Limb (tissue), 2 donors: ENCODE measurements around the gene NUBPL.
A peak's percentile ranks its signal among the peaks of the same experiment; 100 is the strongest.

Source experiments
- DNase-seq, 2 donors: peaks; one replicate each; pipeline ENCODE4 v3.0.0-alpha.2; 2016; ENCODE audit errors: extremely low spot score in 2 of 2

Gene NUBPL, protein sequence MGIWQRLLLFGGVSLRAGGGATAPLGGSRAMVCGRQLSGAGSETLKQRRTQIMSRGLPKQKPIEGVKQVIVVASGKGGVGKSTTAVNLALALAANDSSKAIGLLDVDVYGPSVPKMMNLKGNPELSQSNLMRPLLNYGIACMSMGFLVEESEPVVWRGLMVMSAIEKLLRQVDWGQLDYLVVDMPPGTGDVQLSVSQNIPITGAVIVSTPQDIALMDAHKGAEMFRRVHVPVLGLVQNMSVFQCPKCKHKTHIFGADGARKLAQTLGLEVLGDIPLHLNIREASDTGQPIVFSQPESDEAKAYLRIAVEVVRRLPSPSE

GRCh38 chr14:31561155-31561846 lies at the start of gene NUBPL:
NUBPL (plus strand) TSS chr14:31561404; CDS start chr14:31561440, 36 bp downstream.
- DNase-seq = peak; percentile 96 to 98

GRCh38 chr14:31527087-31527486 lies 34.1 kb upstream of the NUBPL start:
- DNase-seq = no peak

GRCh38 chr14:31527546-31527945 lies 33.7 kb upstream of the NUBPL start:
- DNase-seq = no peak

DNA sequence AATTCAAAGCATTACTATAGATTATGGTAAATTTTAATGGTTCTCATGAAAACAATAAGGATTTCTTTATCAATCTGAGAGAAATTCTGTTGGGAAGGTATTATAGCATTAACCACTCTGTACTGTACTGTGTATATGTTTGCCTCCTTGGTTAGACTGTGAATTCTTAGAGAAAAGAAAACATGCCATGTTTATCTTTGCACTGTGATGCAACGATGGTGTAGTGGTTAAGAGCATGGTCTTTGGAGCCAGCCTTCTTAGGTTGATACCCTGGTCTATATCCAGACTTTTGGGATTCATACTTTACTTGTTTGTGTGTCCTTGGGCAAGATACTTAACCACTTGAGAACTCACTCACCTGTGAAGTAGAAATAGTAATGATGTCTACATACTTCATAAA lies 32.2 kb upstream of the NUBPL start:
- DNase-seq = no peak

GRCh38 chr14:31530136-31530535 lies 31.1 kb upstream of the NUBPL start:
- no peak for DNase-seq

DNA sequence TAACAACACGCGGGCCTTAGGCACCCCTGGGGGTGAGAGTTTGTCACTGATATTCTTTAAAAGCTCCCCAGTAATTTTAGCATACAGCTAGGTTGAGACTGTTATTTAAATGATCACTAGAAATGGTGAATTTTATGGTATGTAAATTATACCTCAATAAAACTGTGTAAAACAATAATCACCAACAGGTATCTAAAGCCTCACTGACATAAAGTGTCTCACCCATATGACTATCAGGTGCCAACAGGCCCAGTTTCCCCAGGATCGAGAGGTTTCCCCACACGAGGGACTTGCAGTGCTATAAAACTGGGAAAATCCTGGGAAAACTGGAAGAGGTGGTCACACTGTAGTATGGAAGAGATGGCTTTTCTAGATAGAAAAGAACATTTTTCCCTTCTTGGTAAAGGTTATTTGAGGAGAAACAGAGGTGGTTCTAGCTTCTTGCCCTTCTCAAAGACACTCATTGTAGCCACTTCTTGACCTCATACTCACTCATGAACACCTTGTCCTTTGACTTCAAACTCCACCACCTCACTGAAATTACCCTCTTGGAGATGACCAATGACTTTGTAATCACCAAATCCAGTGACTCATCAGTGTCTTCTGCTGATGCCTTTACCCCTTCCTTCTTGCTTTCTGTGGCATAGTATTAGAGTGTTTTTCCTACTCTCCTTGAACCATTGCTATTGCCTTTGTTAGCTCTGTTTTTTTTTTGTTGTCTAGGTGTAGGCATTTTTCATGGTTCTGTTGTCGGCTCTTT lies 24.8 kb upstream of the NUBPL start:
- DNase-seq = no peak

GRCh38 chr14:31541702-31542101 lies 19.5 kb upstream of the NUBPL start:
- DNase-seq = no peak

- DNase-seq = no peak
These were observed 17.0 kb upstream of the NUBPL start for GRCh38 chr14:31543969-31544799.

DNA sequence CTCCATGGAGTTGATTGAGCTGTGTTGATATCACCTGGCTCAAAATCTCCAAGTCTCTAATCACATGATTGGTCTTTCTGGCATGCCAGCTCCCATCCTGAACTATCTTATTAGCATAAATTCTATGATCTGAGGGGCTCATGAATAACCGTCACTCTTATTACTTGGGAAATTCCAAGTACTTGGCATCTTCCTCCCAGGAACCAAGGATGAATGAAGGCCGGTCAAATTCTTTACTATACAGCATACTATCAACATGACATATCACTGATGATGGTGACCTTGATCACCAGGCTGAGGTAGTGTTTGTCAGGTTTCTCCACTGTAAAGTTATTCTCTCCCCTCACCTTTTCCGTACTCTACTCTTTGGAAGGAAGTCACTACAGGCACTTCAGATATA lies 16.4 kb upstream of the NUBPL start:
- no peak for DNase-seq

DNA sequence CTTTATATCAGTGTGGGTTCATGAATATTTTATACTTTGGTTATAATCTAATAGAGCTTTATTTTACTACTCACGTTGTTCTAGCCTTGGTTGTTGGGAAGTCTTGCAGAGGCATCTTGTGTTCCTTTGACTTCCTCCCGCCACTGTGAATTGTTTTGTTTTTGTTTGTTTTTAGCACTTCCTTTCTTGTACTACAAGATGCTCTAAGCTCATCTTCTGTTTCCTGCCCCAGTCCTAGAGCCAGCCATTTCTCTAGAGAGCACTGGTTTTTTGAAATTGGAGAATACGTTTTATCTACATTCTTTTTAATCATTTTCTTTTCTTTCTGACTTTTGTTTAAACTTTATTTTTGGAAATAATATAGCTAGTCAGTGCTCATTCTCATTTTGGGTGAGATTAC lies 15.9 kb upstream of the NUBPL start:
- no peak for DNase-seq

DNA sequence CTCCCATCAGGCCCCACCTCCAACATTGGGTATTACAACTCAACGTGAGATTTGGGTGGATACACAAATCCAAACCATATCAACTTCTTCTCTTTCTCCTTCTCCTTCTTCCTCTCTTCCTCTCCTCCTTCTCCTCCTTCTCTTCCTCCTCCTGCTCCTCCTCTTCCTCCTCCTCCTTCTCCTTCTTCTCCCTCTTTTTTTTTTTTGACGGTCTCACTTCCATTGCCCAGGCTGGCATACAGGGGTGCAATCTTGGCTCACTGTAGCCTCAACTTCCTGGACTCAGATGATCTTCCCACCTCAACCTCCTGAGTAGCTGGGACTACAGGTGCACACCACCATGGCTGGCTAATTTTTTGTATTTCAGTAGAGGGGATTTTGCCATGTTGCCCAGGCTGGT lies 11.4 kb upstream of the NUBPL start:
- DNase-seq = no peak

DNA sequence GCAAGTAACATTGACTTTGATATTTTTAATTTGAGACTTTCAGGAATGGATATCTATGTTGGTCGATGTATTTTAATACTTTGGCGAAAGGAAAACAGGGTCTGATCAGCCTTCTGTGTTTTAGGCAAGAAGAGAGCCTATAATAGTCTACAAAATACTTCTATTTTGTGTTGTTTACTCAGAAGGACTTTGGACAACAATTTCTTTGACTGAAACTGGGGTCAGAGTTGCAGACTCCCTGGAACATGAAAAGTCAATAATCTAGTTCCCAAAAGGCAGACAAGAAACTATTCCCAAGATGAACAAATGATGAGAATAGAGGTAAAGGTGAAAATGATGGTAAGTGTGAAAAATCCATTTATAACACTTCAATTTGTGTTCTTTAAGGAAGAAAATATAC lies 10.6 kb upstream of the NUBPL start:
- no peak for DNase-seq

DNA sequence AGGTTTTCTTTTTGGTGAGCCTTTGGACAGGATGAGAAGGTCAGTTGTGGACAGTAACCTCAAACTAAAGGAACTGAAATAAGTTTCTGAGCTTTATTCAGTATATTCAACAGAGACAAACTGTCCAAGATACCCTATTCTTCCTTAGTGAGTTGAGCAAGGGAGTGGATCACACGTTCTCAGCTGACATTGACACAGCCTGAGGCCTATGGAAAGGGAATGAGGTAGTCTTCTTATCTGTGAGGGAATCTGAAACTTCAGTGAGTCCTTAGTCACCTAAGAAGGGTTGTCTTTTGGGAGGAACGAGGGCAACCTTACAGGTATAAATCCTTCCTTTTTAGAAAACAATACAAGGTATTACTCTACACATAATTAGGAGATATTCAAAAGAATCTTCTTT lies 5.0 kb upstream of the NUBPL start:
- no peak for DNase-seq

DNA sequence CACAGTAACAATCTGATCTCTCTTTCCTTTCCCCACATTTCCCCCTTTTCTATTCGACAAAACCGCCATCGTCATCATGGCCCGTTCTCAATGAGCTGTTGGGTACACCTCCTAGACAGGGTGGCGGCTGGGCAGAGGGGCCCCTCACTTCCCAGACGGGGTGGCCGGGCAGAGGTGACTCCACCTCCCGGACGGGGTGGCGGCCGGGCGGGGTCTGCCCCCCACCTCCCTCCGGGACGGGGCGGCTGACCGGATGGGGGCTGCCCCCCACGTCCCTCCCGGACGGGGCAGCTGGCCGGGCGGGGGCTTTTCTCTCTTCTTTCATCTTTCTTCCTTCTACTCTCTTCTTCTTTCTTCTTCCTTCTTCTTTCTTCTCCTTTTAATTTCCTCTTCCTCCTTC lies 1.3 kb upstream of the NUBPL start:
- DNase-seq = peak in 1 of 2 donors; percentile 31

DNA sequence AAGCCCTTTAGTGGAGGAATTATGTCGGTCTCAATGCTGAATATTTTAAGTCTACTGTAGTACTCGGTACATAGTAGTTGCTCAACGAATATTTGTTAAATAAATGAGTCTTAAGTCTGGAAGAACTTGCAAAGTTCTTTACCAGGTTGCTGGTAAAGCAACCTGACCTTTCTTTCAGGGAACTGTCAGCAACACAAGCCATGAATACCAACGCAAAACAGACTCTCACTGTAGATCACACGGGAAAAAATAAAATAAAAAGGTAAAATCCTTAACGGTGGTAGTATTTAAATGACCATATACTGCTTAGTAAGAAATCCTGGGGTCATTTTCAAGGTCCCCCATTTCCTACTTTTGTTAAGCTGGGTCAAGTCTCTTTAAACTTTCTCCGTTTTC lies 447 bp upstream of the NUBPL start:
- DNase-seq = no peak

GRCh38 chr14:31564194-31564593 lies 3.0 kb downstream of the NUBPL start:
- DNase-seq = no peak

- DNase-seq = no peak
These were observed 5.3 kb downstream of the NUBPL start for GRCh38 chr14:31566456-31566855.

DNA sequence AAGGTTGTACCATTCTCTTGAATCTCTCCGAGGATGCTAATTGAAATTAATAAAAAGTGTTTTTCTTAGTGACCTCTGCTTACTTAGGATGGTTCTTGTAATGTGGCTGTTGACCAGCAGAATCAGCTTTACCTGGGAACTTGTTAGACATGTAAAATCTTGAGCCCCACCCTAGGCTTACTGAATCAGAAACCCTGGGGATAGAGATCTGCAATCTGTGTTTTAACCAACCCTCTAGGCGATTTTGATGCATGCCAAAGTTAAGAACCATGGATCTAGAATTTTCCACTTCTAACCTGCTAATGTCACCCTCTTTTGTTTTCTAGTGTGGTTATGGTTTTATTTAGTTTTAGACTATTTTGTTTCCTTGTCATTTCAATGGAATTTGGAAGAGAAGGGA lies 6.5 kb downstream of the NUBPL start:
- no peak for DNase-seq

- no peak for DNase-seq
These were observed 7.0 kb downstream of the NUBPL start for GRCh38 chr14:31568161-31568560.

GRCh38 chr14:31568671-31569070 lies 7.5 kb downstream of the NUBPL start:
- DNase-seq = no peak

GRCh38 chr14:31572955-31573354 lies 11.8 kb downstream of the NUBPL start:
- no peak for DNase-seq

DNA sequence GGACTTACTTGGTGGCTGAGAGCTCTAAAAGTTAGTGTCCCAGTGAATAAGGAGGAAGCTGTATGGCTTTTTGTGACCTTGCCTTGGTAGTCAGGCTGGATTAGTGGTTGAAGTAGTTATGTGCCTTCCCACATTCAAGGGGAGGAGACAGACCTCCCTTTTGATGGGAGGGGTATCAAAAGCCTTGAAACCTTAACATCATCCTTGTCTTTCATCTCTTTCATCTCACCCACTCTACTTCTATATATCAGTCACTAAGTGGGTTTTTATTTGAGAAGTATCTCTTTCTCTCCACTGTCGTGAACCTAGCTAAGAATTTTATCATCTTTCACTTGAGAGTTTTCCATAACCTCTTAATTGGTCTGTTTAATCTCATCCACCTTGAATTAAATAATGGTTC lies 15.7 kb downstream of the NUBPL start:
- DNase-seq = no peak
